Neutrophil (primary cell): ENCODE results near the gene DOCK9.

ENCODE experiments used
- H3K27ac ChIP-seq: fragments of 200-600 bp; sonication (generic); 2 replicates; pipeline ENCODE4 v1.5.1; 2016; ENCODE audit warnings: mild to moderate bottlenecking, moderate library complexity
- H3K27me3 ChIP-seq: fragments of 200-600 bp; sonication (generic); 2 replicates; pipeline ENCODE4 v1.6.0; 2016; ENCODE audit warnings: mild to moderate bottlenecking
- H3K36me3 ChIP-seq: fragments of 200-600 bp; sonication (generic); 2 replicates; pipeline ENCODE4 v1.5.1; 2017
- H3K4me1 ChIP-seq, 2 experiments: fragments of 200-600 bp in 1 of 2; sonication (generic) in 1 of 2; 1 replicate in 1 of 2; 2 replicates in 1 of 2; pipeline versions ENCODE4 v1.5.1 to v1.6.1; 2013 to 2016; ENCODE audit warnings: low read depth in 1 of 2, low read length in 1 of 2, mild to moderate bottlenecking in 1 of 2, moderate library complexity in 1 of 2; ENCODE audit not compliant: control insufficient read depth in 1 of 2, insufficient read depth in 1 of 2
- H3K4me3 ChIP-seq, 2 experiments: fragments of 200-600 bp in 1 of 2; sonication (generic) in 1 of 2; 1 replicate in 1 of 2; 2 replicates in 1 of 2; pipeline ENCODE4 v1.5.1; 2013 to 2016; ENCODE audit warnings: low read depth in 1 of 2, low read length in 1 of 2, mild to moderate bottlenecking in 1 of 2, moderate library complexity in 1 of 2
- H3K9me3 ChIP-seq: fragments of 200-600 bp; sonication (generic); 2 replicates; pipeline ENCODE4 v1.5.1; 2016
- CTCF ChIP-seq: fragments of 200-600 bp; sonication (generic); IDR thresholded peaks from 2 replicates; pipeline ENCODE4 v1.5.1; 2016; ENCODE audit warnings: antibody characterized with exemption

Gene DOCK9

DNA sequence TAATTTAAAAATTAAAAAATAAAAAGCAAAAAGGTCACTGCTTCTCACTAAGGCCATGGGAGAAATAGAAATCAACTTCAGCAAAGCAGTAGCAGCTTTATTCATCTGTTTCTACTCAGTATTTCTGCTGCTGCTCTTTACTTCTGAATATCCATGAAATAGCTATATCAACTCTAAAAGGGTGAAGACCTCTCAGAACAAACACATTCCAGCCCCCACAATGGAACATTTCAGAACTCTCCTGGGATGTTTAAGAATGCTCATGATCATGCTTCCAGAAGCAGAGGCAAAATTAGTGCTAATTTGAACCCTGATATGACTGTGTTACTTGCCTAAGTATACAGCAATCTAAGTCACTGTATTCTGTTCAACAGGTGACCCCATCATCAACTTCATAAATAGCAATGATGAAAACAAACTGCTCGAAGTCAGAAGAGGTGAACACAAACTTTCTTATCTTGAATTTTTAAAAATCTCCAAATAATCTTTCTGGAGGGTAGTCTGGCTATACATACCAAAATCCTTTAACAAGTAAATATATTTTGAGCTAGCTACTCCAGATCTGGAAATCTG, 29.6 kb upstream of the DOCK9 start:
- H3K4me1 ChIP-seq, result no peaks in the 10 kb centered on the region
- no peak overlapping the region for H3K27ac ChIP-seq
- H3K9me3 ChIP-seq, result no peaks in the 10 kb centered on the region
- H3K36me3 ChIP-seq, result no peaks in the 10 kb centered on the region
- H3K27me3 ChIP-seq, result peaks cover 63% of the 10 kb centered on the region
- no peak overlapping the region for H3K4me3 ChIP-seq
- TF ChIP-seq CTCF, result no peak

DNA sequence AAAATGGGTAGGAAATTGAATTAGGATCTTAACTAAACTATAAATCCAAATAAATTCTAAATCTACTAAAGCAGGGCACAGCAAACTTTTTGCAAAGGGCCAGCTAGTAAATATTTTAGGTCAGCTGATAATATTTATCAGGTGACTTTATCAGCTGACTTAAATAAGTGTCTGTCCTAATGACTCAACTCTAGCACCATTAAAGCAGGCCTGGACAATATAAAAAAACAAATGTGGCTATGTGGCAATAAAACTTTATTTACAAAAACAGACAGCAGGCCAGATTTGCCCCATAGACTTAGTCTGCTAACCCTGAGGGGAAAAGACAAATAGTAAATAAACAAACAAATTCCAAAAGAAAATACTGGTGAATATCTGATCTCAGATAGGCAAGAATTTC, 27.7 kb upstream of the DOCK9 start:
- H3K36me3 ChIP-seq, result no peaks in the 10 kb centered on the region
- H3K4me1 ChIP-seq, result no peaks in the 10 kb centered on the region
- H3K27ac ChIP-seq, result no peak overlapping the region
- H3K27me3 ChIP-seq, result peaks cover 73% of the 10 kb centered on the region
- TF ChIP-seq CTCF, result no peak
- H3K4me3 ChIP-seq, result no peak overlapping the region
- H3K9me3 ChIP-seq, result no peaks in the 10 kb centered on the region

DNA sequence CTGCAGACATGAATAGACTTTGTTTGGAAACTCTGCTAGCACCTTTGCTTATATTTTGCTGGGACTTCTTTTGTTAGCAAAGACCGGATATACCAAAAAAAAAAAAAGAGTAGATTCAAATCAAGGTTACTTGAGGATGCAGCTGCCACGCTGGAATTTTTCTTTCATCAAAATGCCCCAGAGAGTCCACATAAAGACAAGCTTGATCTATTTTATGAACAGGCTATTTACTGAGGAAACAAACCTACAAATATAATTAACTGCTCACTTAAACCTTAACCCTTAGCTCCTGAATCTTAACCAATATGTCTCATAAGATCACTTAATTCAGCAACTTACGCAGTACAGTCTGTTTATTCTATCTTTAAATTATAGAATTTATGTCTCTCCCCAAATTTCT, 27.1 kb upstream of the DOCK9 start:
- H3K9me3 ChIP-seq, result no peaks in the 10 kb centered on the region
- no peak overlapping the region for H3K4me3 ChIP-seq
- no peaks in the 10 kb centered on the region for H3K36me3 ChIP-seq
- no peaks in the 10 kb centered on the region for H3K4me1 ChIP-seq
- no peak overlapping the region for H3K27ac ChIP-seq
- TF ChIP-seq CTCF, result no peak
- H3K27me3 ChIP-seq, result peaks cover 76% of the 10 kb centered on the region

DNA sequence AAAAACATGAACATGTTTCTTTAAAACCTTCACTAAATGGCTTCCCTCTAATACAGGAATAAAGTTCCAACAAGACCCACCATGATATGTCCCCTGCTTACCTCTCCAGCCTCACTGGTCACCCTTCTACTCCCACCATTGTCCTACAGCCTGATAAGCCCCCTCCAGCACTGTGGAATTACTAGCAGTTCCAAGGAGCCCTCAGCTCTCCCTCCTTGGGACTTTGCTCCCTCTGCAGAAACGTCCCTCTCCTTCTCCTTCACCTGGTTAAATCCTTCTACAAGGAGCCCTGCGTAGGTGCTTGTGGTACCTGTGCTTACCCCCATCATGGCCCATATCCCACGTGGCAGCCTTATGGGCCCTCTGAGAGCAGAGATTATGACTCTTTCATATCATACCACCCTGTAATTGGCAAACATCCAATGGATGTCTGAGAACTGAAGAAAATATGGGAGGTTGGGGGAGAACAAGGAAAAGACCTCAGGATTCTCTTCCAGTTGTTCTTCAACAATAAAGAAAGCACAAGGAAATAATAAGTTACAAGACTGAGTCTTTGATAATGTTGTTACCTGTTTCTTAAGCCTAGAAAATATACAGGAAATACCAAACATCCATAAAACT, 26.1 kb upstream of the DOCK9 start:
- Histone ChIP-seq H3K4me3 (no peak overlapping the region), H3K9me3 (no peaks in the 10 kb centered on the region), H3K27ac (no peak overlapping the region), H3K4me1 (no peaks in the 10 kb centered on the region), H3K27me3 (peaks cover 79% of the 10 kb centered on the region), H3K36me3 (no peaks in the 10 kb centered on the region)
- TF ChIP-seq CTCF, result no peak

- no peaks in the 10 kb centered on the region for H3K36me3 ChIP-seq
- no peaks in the 10 kb centered on the region for H3K4me1 ChIP-seq
- no peak for TF ChIP-seq CTCF
- H3K9me3 ChIP-seq, result no peaks in the 10 kb centered on the region
- no peak overlapping the region for H3K27ac ChIP-seq
- H3K4me3 ChIP-seq, result no peak overlapping the region
- H3K27me3 ChIP-seq, result peaks cover 83% of the 10 kb centered on the region
Observed at GRCh38 chr13:99003186-99003585, 25.3 kb upstream of the DOCK9 start.
